IMR-90 (cell line): Measurements from ENCODE around the gene RASGRF1.

Source experiments
- POLR2A ChIP-seq: IDR thresholded peaks from 2 replicates; pipeline ENCODE4 v1.6.1; 2012; ENCODE audit warnings: mild to moderate bottlenecking, low read depth, low read length
- TF ChIP-seq, protein P1 (sequence below): fragments of 150-350 bp; IDR thresholded peaks from 2 replicates; pipeline ENCODE4 v1.6.1; 2017; ENCODE audit warnings: mild to moderate bottlenecking, antibody characterized with exemption, low read length, low read depth
- TF ChIP-seq, protein P2 (sequence below): conservative IDR thresholded peaks from 2 replicates; pipeline ENCODE4 v1.5.1; 2012; ENCODE audit warnings: mild to moderate bottlenecking, low read depth, low read length, improper control_type of control experiment

DNA sequence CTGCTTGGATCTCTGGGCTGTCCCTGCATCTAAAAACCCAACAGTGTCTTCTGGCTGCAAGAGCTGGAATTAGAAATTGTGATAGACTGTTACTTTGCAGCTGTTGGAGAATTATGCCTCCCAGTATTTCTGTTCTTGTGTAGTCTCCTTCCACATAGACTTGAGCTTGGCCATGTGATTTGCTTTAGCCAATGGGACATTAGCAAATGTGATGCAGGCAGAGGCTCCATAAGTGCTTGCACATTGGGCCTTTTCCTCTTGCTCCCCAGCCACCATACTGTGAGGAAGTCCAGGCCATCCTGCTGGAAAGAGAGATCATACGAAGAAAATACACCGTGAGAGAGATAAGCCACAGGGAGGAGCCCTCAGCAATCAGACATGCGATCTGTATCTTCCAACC is 33.8 kb upstream of the RASGRF1 start:
- no peak for TF ChIP-seq POLR2A
- TF ChIP-seq, protein P1, sequence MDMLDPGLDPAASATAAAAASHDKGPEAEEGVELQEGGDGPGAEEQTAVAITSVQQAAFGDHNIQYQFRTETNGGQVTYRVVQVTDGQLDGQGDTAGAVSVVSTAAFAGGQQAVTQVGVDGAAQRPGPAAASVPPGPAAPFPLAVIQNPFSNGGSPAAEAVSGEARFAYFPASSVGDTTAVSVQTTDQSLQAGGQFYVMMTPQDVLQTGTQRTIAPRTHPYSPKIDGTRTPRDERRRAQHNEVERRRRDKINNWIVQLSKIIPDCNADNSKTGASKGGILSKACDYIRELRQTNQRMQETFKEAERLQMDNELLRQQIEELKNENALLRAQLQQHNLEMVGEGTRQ: no peak
- TF ChIP-seq, protein P2, sequence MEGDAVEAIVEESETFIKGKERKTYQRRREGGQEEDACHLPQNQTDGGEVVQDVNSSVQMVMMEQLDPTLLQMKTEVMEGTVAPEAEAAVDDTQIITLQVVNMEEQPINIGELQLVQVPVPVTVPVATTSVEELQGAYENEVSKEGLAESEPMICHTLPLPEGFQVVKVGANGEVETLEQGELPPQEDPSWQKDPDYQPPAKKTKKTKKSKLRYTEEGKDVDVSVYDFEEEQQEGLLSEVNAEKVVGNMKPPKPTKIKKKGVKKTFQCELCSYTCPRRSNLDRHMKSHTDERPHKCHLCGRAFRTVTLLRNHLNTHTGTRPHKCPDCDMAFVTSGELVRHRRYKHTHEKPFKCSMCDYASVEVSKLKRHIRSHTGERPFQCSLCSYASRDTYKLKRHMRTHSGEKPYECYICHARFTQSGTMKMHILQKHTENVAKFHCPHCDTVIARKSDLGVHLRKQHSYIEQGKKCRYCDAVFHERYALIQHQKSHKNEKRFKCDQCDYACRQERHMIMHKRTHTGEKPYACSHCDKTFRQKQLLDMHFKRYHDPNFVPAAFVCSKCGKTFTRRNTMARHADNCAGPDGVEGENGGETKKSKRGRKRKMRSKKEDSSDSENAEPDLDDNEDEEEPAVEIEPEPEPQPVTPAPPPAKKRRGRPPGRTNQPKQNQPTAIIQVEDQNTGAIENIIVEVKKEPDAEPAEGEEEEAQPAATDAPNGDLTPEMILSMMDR: no peak
